NCI-H748 treated with DMSO at 0.1 percent for 48 hours (cell line): ENCODE data around the gene PLXNA2.

ENCODE experiments used
- DNase-seq: peaks from one replicate; lab custom pipeline; 2025; lab: John Stamatoyannopoulos, UW

The PLXNA2 gene

GRCh38 chr1:208142590-208143382 lies 101.4 kb downstream of the PLXNA2 start:
- DNase-seq: no peak

- DNase-seq: no peak
Measured at GRCh38 chr1:208141610-208142192, 102.5 kb downstream of the PLXNA2 start.

GRCh38 chr1:208139434-208140045 lies 104.6 kb downstream of the PLXNA2 start:
- no peak for DNase-seq

- DNase-seq: no peak
Measured at GRCh38 chr1:208137193-208137592, 107.0 kb downstream of the PLXNA2 start.

- no peak for DNase-seq
Measured at GRCh38 chr1:208136459-208137182, 107.6 kb downstream of the PLXNA2 start.

GRCh38 chr1:208135354-208135753 lies 108.8 kb downstream of the PLXNA2 start:
- DNase-seq: no peak

- DNase-seq: no peak
Measured at GRCh38 chr1:208134491-208134890, 109.7 kb downstream of the PLXNA2 start.

GRCh38 chr1:208133355-208133754 lies 110.8 kb downstream of the PLXNA2 start:
- DNase-seq: no peak

- DNase-seq: peak; percentile 49
Measured at GRCh38 chr1:208132287-208132882, 111.8 kb downstream of the PLXNA2 start.

- DNase-seq: no peak
Measured at GRCh38 chr1:208131621-208132286, 112.4 kb downstream of the PLXNA2 start.

- DNase-seq: no peak
Measured at GRCh38 chr1:208129487-208129886, 114.7 kb downstream of the PLXNA2 start.

GRCh38 chr1:208129060-208129459 lies 115.1 kb downstream of the PLXNA2 start:
- DNase-seq: no peak

- DNase-seq: no peak
Measured at GRCh38 chr1:208127792-208128529, 116.2 kb downstream of the PLXNA2 start.

GRCh38 chr1:208127284-208127683 lies 116.9 kb downstream of the PLXNA2 start:
- no peak for DNase-seq

GRCh38 chr1:208126108-208126507 lies 118.1 kb downstream of the PLXNA2 start:
- DNase-seq: no peak

- no peak for DNase-seq
Measured at GRCh38 chr1:208122612-208123358, 121.4 kb downstream of the PLXNA2 start.

GRCh38 chr1:208121813-208122364 lies 122.3 kb downstream of the PLXNA2 start:
- DNase-seq: no peak

GRCh38 chr1:208120431-208120790 lies 123.8 kb downstream of the PLXNA2 start:
- DNase-seq: no peak

- DNase-seq: no peak
Measured at GRCh38 chr1:208118841-208119606, 125.2 kb downstream of the PLXNA2 start.
